Activated CD4-positive, alpha-beta T cell treated with anti-CD3 and anti-CD28 coated beads, Interleukin-2, amount 50 U/mL, for 1 hour (primary cell): Measurements from ENCODE around the gene CEACAM19.

Experiments
- DNase-seq: peaks from one replicate; pipeline ENCODE4 v3.0.0-alpha.2; 2020

CEACAM19 gene

GRCh38 chr19:44725684-44726083 is 54.4 kb downstream of the CEACAM19 start:
- no peak for DNase-seq

GRCh38 chr19:44726465-44726864 is 55.2 kb downstream of the CEACAM19 start:
- no peak for DNase-seq

- DNase-seq = no peak
Observed at GRCh38 chr19:44728178-44728577, 56.9 kb downstream of the CEACAM19 start.

GRCh38 chr19:44729516-44730033 is 58.3 kb downstream of the CEACAM19 start:
- no peak for DNase-seq

GRCh38 chr19:44731081-44731480 is 59.8 kb downstream of the CEACAM19 start:
- DNase-seq = no peak

- DNase-seq = no peak
Observed at GRCh38 chr19:44731622-44732021, 60.3 kb downstream of the CEACAM19 start.

GRCh38 chr19:44732235-44733014 is 61.1 kb downstream of the CEACAM19 start:
- no peak for DNase-seq
